Endodermal cell (in vitro differentiated cells): ENCODE measurements around the gene COX8C. TPM values are rescaled to one million over a fixed set of nuclear protein-coding genes. Genes with fewer than 3 reads are reported as not detected.

Experiments
- DNase-seq: peaks from one replicate; pipeline ENCODE4 v3.0.0-alpha.2; 2017
- H3K27ac ChIP-seq: 2 replicates; pipeline ENCODE4 v1.5.1; 2013; ENCODE audit warnings: mild to moderate bottlenecking, low read depth, low read length, moderate library complexity
- H3K27me3 ChIP-seq: 2 replicates; pipeline ENCODE4 v1.6.1; 2013; ENCODE audit warnings: mild to moderate bottlenecking, low read length, moderate library complexity; ENCODE audit not compliant: insufficient read depth, control insufficient read depth, poor library complexity, severe bottlenecking
- H3K36me3 ChIP-seq: 2 replicates; pipeline ENCODE4 v1.7.0; 2013; ENCODE audit warnings: mild to moderate bottlenecking, low read length, moderate library complexity; ENCODE audit not compliant: control insufficient read depth, insufficient read depth
- H3K4me1 ChIP-seq: one replicate; pipeline ENCODE4 v1.7.0; 2013; ENCODE audit warnings: low read length; ENCODE audit not compliant: control insufficient read depth, insufficient read depth
- H3K4me3 ChIP-seq: 2 replicates; pipeline ENCODE4 v1.5.1; 2013; ENCODE audit warnings: mild to moderate bottlenecking, low read length, moderate library complexity
- H3K9ac ChIP-seq: 2 replicates; pipeline ENCODE4 v1.6.1; 2013; ENCODE audit warnings: mild to moderate bottlenecking, low read length, moderate library complexity; ENCODE audit not compliant: poor library complexity, severe bottlenecking; ENCODE audit errors: extremely low read depth
- H3K9me3 ChIP-seq: 2 replicates; pipeline ENCODE4 v1.6.1; 2013; ENCODE audit warnings: mild to moderate bottlenecking, low read length, moderate library complexity; ENCODE audit not compliant: control insufficient read depth
- H3K27ac Mint-ChIP-seq: 2 replicates; pipeline ENCODE4 v1.8.0; 2020; ENCODE audit warnings: mixed read lengths
- H3K27me3 Mint-ChIP-seq: 2 replicates; pipeline ENCODE4 v1.8.0; 2021; ENCODE audit warnings: mild to moderate bottlenecking, mixed read lengths; ENCODE audit not compliant: insufficient read depth
- H3K36me3 Mint-ChIP-seq: 2 replicates; pipeline ENCODE4 v1.8.0; 2020; ENCODE audit warnings: low read depth, mixed read lengths
- H3K4me1 Mint-ChIP-seq: 2 replicates; pipeline ENCODE4 v1.8.0; 2020; ENCODE audit warnings: mixed read lengths
- H3K4me3 Mint-ChIP-seq: 2 replicates; pipeline ENCODE4 v1.8.0; 2020; ENCODE audit warnings: mild to moderate bottlenecking, moderate library complexity, mixed read lengths
- H3K9me3 Mint-ChIP-seq: 2 replicates; pipeline ENCODE4 v1.8.0; 2020; ENCODE audit warnings: mild to moderate bottlenecking, mixed read lengths
- CTCF ChIP-seq: fragments of 200-600 bp; sonication (generic); conservative IDR thresholded peaks from 2 replicates; pipeline ENCODE4 v1.5.0; 2021; ENCODE audit warnings: antibody characterized with exemption, mild to moderate bottlenecking
- WGBS, 2 experiments: methylation state at CpG; one replicate each; pipeline versions ENCODE4 v1.1.5 to v1.1.7; 2013; ENCODE audit warnings: missing lambda C conversion rate in 2 of 2, mixed read lengths in 1 of 2; ENCODE audit not compliant: insufficient coverage in 1 of 2, insufficient read length in 1 of 2; 5-methylcytosine and 5-hydroxymethylcytosine counted together
- total RNA-seq, 2 donors: library from RNA; stranded (reverse); fragmentation: NEBNext Ultra II Directional in 1 of 2; extraction: Animal tissue kit (Norgen Biotek cat#: 25700) in 1 of 2; gene quantifications; 2 replicates in 1 of 2; 3 replicates in 1 of 2; pipeline ENCODE4 v1.2.1, GENCODE V29; 2021

COX8C gene
- total RNA-seq, 2 donors from 2014 or later, result not detected

GRCh38 chr14:93308686-93309345 is 38.2 kb upstream of the COX8C start:
- H3K27ac ChIP-seq, result no peak overlapping the region
- DNase-seq, result no peak
- TF ChIP-seq CTCF, result no peak
- H3K9me3 ChIP-seq, result no peaks in the 10 kb centered on the region
- H3K4me1 ChIP-seq, result peaks cover 3% of the 10 kb centered on the region
- Mint-ChIP-seq H3K9me3 (no peaks in the 10 kb centered on the region), H3K4me3 (no peak overlapping the region), H3K27ac (no peak overlapping the region), H3K4me1 (peaks cover 25% of the 10 kb centered on the region), H3K27me3 (no peaks in the 10 kb centered on the region), H3K36me3 (peaks cover 11% of the 10 kb centered on the region)
- WGBS, 2 experiments, result 84 to 90% methylated on average over 2 of the region's 2 CpGs
- no peaks in the 10 kb centered on the region for H3K27me3 ChIP-seq
- H3K36me3 ChIP-seq, result no peaks in the 10 kb centered on the region
- H3K4me3 ChIP-seq, result no peak overlapping the region
- no peak overlapping the region for H3K9ac ChIP-seq

GRCh38 chr14:93309427-93309966 is 37.5 kb upstream of the COX8C start:
- DNase-seq, result no peak
- Mint-ChIP-seq H3K9me3 (no peaks in the 10 kb centered on the region), H3K27me3 (no peaks in the 10 kb centered on the region), H3K4me3 (no peak overlapping the region), H3K27ac (no peak overlapping the region), H3K4me1 (peaks cover 20% of the 10 kb centered on the region), H3K36me3 (peaks cover 11% of the 10 kb centered on the region)
- no peaks in the 10 kb centered on the region for H3K9me3 ChIP-seq
- H3K27me3 ChIP-seq, result no peaks in the 10 kb centered on the region
- no peak for TF ChIP-seq CTCF
- no peak overlapping the region for H3K4me3 ChIP-seq
- no peaks in the 10 kb centered on the region for H3K4me1 ChIP-seq
- no peaks in the 10 kb centered on the region for H3K36me3 ChIP-seq
- H3K27ac ChIP-seq, result no peak overlapping the region
- WGBS, 2 experiments, result 100% methylated on average over 2 of the region's 2 CpGs; no CpG with 5 or more reads in 1 of the 2 experiments
- no peak overlapping the region for H3K9ac ChIP-seq

- TF ChIP-seq CTCF, result no peak
- Mint-ChIP-seq H3K27ac (no peak overlapping the region), H3K4me3 (no peak overlapping the region), H3K4me1 (peaks cover 12% of the 10 kb centered on the region), H3K36me3 (peaks cover 13% of the 10 kb centered on the region), H3K27me3 (no peaks in the 10 kb centered on the region), H3K9me3 (no peaks in the 10 kb centered on the region)
- DNase-seq, result no peak
- 80% methylated on average over 1 of the region's 1 CpG; no CpG with 5 or more reads in 1 of the 2 experiments for WGBS, 2 experiments
- Histone ChIP-seq H3K36me3 (no peaks in the 10 kb centered on the region), H3K9ac (no peak overlapping the region), H3K27me3 (no peaks in the 10 kb centered on the region), H3K27ac (no peak overlapping the region), H3K4me1 (no peaks in the 10 kb centered on the region), H3K4me3 (no peak overlapping the region), H3K9me3 (peaks cover 4% of the 10 kb centered on the region)
Measured at GRCh38 chr14:93311082-93311481, 35.9 kb upstream of the COX8C start.
